GM21381 (cell line): ENCODE measurements around the gene RACK1.
"Not testable (repeated sequence)": the region's sequence is repeated elsewhere in the genome, so short reads cannot be mapped to it uniquely, and the experiment has no call there.

ENCODE experiments used
- ATAC-seq: cut with Tn5 transposase; IDR thresholded peaks from one replicate; pipeline ENCODE4 v1.9.1; 2021; ENCODE audit warnings: mild to moderate bottlenecking, moderate library complexity; ENCODE audit not compliant: unreplicated experiment

RACK1 gene

DNA sequence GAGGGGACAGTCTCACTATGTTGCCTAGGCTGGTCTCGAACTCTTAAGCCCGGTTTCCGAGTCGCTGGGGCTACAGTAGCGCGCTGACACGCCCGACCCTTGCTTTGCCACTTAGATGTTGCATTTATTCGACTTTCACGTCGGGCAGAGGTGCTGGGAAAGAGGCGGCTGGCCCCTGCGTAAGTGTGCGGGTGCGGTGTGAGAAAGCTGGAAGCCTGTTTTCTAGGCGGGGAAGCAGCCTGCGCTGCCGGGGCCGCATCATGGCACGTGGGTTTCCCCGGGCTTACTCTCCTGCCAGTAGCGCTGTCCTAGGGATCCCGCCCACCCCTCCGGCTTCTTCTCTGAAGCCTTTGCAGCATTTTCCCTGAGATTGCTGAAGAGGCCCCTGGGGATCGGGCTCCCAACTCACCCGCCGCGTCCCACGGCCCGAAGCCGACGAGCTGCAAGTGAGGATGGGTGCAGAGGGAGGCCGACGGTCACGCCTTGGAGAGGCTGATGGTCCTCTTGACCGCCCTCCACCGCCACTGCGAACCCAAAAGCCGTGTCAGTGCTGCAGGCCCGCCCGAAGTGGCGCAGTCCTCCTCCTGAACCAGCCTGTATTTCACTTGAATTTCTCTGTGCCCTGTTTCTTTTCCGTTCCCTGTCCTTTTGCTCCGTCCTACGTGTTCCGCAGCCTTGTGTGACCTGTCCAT lies 26.4 kb downstream of the RACK1 start:
- no peak for ATAC-seq

DNA sequence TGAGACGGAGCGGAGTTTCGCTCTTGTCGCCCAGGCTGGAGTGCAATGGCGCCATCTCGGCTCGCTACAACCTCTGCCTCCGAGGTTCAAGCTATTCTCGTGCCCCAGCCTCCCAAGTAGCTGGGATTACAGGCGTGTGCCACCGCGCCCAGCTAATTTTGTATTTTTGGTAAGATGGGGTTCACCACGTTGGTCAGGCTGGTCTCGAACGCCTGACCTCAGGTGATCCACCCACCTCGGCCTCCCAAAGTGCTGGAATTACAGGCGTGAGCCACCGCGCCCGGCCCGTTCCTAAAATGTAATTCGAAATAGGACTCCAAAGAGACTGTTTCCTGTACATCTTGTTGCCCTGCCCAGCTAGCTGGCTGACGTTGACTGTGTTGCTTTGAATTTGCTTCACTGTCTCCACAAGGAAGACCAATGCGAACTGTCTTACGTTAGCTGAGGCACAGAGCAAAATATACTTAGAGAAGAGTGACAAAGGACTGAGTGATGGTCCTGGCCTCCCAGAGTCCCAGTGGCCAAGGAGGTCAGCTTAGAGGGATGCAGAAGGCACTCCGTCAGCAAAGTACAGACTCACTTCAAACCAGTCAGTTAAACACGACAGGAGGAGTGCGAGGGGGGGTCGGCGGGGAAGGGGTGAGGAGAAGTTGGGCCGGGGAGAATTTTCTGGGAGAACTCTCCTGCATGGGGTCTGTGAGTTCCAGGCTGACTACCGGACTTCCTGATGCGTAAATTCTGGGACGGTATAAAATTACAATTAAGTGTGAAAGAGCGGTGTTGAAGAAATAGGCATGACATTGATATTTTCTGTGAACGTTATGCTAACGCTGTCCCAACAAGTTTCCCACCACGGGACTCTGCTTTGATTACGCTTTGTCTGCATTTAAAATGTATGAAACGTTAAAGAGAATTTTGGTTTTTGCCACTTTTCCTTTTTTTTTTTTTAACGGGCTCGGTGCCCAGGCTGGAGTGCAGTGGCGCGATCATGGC lies 27.4 kb downstream of the RACK1 start:
- ATAC-seq = no peak

DNA sequence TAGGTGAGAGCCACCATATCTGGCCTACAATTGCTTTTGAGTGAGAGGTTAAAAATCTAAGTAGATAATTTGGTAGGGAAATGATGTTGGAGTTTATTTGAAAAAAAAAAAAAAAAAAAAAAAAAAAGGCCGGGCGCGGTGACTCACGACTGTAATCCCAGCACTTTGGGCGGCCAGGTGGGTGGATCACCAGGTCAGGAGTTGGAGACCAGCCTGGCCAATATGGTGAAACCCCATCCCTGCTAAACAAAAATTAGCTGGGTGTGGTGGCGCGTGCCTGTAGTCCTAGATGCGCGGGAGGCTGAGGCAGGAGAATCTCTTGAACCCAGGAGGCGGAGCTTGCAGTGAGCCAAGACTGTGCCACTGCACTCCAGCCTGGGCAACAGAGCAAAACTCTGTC lies 29.5 kb downstream of the RACK1 start:
- not testable (repeated sequence) for ATAC-seq

DNA sequence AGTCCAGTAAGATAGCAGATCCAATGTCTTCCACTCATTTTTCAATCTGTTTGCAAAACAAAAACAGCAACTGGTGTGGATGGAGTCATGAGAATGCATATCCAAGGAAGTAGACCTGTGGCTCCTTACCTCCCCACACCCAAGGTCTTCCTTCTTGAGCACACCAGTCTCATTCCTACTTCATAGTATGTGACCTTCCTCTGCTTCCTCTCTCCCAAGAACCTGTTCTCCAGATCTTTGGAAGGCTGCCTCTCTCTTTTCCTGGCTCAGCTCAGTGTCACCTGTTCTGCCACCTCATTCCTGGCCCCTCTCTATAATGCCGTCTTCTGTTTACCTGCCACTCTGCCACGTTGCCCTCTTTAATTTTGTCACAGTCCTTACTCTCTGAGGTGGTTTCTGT lies 30.8 kb downstream of the RACK1 start:
- ATAC-seq = no peak

DNA sequence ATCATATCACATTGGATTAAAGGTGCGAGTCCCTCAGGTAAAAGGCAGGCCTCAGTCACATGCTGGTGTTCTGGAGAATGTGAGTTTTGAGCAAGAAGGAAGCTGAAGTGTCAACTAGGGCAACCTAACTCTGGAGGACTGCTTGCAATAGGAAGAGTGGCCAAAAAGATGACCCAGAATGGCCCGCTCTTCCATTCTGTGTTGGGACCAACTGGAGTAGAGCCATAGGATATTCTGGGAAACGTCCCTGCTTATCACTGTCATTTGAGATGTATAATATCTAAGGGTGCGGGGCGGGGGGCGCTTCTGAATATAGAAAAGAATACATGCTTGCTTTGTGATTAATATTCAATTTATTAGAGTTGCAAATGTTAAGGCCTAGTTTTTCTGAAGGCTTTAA lies 31.6 kb downstream of the RACK1 start:
- no peak for ATAC-seq

DNA sequence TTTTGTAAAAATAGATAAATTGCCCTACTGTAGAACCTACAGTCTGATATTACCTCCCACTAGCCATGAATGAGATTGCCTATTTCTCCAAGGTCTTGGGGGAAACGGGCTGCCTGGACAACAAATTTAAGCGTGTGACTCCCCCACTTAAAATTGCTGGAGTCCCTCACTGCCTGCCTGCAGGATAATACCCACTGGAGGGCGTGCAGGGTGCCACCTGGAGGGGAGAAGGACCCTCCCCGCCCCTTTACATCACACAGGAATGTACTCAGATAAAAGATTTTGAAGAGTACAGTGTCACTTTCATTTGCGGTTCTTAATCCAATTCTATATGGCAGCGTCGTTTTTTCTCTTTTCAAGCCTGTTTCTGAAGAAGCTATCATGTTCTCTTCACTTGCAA lies 32.5 kb downstream of the RACK1 start:
- ATAC-seq = no peak

DNA sequence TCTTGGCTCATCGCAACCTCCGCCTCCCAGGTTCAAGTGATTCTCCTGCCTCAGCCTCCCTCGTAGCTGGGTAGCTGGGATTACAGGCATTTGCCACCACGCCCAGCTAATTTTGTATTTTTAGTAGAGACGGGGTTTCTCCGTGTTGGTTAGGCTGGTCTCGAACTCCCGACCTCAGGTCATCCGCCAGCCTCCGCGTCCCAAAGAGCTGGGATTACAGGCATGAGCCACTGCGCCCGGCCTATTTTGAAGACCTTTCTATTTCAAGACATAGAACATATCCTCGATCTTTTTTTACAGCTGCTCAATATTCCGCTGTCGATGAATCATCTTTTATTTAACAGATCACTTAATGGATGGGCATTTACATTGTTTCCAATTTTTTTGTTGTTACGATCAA lies 33.0 kb downstream of the RACK1 start:
- not testable (repeated sequence) for ATAC-seq

DNA sequence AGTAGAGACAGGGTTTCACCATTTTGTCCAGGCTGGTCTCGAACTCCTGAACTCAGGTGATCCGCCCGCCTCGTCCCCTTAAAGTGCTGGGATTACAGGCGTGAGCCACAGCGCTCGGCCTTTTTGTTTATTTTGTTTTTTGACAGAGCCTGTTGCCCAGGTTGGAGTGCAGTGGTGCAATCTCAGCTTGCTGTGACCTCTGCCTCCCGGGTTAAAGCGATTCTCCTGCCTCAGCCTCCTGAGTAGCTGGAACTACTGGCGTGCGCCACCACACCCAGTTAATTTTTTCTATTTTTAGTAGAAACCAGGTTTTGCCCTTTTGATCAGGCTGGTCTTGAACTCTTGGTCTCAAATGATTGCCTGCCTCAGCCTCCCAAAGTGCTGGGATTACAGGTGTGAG lies 33.6 kb downstream of the RACK1 start:
- ATAC-seq = not testable (repeated sequence)

DNA sequence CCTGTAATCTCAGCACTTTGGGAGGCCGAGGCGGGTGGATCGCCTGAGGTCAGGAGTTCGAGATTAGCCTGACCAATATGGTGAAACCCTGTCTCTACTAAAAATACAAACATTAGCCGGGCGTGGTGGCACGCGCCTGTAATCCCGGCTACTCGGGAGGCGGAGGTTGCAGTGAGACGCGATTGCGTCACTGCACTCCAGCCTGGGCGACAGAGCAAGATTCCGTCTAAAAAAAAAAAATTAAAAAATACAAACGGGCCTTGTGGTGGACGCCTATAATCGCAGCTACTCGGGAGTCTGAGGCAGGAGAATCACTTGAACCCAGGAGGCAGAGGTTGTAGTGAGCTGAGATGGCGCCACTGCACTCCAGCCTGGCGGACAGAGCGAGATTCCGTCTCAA lies 34.7 kb downstream of the RACK1 start:
- not testable (repeated sequence) for ATAC-seq

DNA sequence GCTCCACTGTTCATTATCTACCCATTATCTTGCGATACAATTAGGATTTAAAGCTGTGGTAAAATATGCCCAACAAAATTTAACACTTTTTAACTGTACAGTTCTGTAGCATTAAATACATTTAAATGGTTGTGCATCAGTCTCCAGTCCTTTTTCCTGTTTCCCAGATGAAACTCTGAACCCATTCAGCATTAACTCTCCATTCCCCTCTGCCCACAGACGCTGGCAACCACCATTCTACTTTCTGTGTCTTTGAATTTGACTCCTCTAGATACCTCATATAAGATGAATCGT lies 35.8 kb downstream of the RACK1 start:
- no peak for ATAC-seq

DNA sequence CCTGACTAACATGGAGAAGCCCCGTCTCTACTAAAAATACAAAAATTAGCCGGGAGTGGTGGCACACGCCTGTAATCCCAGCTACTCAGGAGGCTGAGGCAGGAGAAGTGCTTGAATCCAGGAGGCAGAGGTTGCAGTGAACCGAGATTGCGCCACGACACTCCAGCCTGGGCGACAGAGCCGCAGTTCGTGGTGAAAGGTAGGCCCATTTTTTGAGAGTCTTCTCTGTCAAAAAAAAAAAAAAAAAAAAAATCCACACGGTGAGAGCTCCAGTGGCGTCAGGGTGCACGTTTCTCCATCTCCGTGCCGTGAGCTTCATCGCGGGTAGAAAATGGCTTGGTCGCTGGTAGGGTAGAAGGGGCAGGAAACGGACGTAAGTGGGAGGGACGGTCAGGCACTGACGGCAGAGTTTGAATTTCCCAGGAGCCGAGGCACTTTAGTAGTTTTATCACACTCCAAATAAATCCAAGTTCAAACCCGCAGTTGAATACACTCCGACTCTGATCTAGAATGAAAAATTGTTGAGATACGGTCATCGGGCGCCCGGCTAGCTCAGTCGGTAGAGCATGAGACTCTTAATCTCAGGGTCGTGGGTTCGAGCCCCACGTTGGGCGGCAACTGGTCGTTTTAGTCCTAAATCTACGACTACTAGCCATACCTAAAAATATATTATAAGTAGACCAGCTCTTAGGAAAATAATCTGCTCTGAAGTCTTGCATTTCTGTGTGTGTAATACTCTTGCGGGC lies 36.3 kb downstream of the RACK1 start:
- peak; percentile 38 for ATAC-seq

DNA sequence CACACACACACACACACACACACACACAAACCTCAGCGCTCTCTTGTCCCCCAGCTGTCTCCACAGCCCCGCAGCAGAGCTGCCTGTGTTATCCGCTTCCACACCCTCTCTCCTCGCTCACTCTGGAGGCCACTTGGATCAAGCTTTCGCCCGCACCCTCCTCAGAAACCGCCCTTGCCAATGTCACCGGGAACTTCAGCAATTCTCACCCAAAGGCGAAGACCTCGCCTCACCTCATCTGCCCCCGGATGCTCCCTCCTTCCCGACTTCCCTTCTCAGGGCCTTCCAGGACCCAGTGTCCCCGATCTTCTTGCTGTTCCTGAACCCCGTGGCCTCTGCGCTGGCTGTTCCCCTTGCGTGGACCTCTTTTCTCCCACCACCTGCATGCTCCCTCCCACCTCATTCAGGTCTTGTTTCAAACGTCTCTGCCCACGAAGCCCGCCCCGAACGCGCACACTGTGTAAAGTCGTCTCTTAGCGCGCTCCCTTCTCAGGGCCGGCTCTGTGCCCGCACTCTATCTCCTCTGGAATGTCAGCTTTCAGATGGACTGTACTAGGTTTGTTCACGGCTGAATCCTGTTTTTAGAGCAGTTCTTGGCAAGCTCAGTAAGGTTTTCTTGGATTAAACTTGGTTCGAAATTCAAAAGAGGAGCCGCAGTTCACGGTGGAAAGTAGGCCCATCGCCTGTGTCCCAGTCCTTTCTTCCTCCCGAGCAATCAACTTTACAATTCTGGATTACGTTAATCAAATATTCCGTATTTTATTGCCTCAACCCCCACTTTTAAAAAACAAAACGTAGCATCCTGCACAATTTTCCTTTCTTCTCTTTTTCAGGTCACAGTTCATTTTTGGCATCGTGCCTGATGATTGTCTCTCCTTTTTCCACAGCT lies 37.7 kb downstream of the RACK1 start:
- no peak for ATAC-seq

DNA sequence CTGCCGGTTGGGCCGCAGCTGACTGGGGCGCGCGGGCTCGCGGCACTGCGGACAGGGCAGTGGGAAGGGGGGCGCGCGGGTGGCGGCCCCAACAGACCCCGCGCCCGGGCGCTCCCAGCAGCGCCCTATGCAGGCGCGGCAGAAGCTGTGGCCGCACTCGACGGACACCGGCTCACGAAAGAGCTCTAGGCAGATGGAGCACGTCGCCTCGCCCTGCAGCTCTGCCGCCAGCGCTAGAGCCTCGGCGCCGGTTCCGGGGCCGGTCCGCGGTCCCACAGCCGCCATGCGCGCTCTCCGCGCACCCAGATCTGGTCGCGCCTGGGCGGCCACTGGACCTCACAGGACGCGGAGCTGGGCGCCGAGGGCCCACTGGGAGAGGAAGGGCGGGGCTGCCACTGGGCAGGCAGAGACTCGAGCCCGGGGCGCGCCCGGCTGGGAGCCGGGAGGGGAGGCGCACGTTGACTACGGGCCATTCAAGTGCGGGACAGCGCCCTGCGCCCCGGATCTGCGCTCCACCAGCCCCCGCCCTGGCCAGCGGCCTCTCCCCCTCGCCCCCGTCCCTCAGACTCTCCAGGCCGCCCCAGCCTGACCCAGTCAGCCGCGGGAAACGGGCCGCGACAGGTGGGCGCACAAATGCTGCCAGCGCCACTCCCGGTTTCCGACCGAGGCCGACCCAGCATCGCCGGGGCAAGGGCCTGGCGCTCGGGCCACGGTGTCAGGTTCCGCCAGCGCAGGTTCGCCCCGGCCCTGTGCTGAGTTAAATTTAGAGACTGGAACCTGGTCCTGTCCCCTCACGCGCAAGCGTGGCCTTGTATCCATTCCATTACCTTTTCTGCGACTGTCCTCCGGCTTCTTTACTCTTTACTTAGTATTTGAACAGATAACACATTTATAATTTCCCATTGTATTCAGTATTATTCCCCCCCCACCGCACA lies 38.6 kb downstream of the RACK1 start, which contains the start of gene TRIM7:
Gene TRIM7, minus strand, starts transcription at position 371 of the 935 bp plus-strand sequence. Its CDS starts 86 bp downstream, at position 285.
- ATAC-seq = no peak

DNA sequence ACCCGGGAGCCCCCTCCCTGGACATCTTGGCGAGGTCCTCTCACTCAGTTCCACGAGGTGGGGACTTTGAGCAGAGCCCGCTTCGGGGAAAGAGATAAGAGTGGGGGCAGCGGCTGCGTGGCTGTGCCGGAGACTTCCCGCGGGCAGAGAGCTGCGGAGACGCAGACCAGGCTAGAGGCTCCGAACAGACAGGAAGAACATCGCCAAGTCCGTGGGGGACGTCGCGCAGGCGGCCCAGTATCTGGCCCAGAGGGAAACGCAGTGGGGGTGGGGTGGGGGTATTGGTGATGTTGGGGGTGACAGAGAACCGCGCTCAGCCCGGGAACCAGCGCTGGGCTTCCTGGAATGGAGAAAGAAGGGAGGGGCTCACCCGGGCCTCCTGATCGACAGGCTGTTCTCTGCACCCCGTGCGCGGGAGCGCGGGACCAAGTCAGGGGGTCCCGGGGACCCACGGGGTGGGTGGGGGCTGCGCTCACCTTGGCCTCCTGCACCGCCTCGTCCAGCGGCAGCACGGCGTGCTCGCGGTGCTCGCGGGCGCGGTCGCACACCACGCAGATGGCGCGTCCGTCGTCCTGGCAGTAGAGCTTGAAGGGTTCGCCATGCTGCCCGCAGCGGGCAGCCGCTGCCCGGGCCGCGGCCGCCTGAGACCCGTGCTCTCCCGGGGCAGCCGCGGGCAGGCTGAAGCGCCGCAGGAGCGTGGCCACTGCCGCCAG lies 39.4 kb downstream of the RACK1 start:
- ATAC-seq = no peak

DNA sequence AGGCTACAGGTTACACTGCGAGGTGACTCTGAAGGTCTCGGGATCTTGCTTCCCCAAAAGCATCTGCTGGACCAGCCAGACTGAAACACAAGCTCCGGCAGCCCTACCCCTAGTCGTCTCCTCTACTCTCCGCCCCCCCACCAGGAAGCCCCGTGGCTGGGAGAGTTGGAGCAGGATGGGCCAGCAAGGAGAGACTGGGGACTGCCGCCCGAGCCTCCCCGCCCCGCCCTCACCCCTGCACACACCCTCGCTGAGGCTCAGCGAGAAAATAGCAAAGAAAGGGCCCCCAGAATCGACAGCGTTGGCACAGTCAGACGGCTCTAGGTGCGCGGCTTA lies 40.0 kb downstream of the RACK1 start:
- ATAC-seq = no peak

DNA sequence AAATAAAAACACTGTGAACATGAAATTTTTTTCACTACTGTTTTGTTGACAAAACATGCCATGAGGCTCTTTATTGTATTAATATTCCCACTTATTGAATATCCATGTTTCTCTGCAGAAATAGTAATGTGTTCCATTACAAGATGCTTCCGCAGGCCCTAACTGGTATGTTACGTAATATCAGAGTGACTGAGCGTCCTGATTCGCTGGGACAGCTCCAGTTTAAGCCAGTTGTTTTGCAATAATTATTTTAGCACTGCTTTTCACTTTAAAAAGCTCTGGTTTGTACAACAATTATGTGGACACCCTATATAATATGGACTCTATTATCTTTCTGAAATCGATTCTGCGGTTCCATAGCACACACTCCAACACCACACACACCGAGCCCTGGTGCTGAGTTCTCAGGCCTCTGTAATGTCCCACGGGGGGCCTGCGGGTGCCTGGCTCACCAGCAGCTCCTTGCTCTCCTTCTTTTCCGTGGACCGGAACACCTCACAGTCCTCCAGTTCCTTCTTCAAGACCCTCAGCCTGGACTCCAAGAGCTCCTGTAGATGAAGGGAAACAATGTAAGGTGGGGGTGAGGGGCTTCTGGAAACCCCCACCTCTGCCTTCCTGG lies 40.5 kb downstream of the RACK1 start:
- ATAC-seq = no peak

DNA sequence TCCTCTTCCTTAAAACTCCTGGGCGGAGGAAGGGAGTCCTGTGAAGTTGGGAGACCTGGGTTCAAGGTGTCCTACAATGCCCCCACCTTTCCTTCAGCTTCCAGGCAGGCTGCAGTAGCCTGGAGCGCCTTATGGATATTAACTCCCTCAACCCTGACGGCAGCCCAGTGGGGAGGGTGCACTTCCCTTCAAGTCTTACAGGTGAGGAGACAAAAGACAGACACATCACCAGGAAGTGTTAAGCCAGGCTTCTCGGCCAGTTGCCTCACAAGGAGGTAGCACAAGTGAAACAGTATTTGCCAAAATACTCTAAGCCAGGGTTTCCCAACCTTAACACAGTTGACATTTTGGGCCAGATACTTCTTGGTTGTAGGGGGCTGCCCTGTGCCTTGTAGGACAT lies 42.9 kb downstream of the RACK1 start:
- ATAC-seq = no peak

DNA sequence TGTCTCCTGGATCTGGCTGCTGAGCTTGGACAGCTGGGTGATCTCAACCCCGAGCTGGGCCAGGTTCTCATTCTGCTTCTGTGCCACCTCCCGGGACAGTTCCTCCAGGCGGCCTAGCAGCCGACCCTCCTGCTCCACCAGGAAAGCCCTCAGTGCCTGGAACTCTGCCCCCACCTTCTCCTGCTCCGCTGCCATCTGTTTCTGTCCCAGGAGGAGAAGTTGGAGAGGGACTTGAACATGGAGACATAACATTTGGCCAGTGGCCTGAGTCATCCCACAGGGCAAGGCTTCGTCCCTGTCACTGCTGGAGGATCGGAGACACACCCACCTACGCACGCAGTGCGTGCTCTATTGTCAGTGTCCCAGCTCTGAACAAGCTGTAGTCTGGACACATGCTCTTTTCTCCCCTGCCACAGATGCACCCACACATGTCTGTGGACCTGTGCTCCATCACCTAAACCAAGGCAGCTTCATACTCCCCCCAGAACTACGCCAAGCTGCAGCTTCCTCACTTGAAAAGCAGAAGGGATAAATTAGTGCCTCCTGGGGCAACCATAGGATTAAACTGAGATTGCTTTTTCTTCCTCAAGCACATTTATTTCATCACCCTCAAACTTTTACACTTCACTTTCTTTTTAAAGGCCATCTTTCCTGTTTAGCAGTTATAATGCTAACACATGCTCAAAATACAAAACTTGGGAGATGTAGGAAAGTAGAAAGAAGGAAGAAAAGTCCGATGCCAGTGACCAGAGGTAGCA lies 43.6 kb downstream of the RACK1 start:
- no peak for ATAC-seq
